HG03280 (cell line): ENCODE data around the gene SCAMP3.

Source experiments
- ATAC-seq: cut with Tn5 transposase; IDR thresholded peaks from one replicate; pipeline ENCODE4 v1.9.1; 2021; ENCODE audit warnings: mild to moderate bottlenecking, moderate library complexity; ENCODE audit not compliant: unreplicated experiment

Gene SCAMP3

DNA sequence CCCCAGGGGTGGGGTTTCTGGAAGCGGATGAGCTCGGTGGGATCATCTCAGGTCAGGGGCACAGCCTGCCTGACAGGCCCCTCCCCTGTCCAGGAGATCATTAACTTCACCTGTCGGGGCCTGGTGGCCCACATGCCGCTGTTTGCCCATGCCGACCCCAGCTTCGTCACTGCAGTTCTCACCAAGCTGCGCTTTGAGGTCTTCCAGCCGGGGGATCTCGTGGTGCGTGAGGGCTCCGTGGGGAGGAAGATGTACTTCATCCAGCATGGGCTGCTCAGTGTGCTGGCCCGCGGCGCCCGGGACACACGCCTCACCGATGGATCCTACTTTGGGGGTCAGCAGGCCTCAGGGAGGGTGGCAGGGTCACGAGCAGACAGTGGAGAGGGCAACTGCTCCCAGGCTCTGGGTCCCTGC, 23.5 kb upstream of the SCAMP3 start:
- no peak for ATAC-seq

DNA sequence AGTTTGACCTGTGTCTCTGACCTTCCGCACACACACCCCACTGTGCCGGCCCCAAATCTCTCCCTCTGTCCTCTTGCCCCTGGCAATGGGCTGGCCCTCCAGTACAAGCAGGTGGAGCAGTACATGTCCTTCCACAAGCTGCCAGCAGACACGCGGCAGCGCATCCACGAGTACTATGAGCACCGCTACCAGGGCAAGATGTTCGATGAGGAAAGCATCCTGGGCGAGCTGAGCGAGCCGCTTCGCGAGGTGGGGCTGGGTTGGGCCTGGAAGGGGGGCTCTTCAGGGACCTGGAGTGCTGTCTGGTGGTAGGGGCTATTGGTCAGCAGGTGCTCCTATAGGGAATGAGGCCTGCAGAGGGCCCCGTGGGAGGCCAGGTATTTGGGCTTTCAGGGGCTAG, 22.9 kb upstream of the SCAMP3 start:
- ATAC-seq: no peak

DNA sequence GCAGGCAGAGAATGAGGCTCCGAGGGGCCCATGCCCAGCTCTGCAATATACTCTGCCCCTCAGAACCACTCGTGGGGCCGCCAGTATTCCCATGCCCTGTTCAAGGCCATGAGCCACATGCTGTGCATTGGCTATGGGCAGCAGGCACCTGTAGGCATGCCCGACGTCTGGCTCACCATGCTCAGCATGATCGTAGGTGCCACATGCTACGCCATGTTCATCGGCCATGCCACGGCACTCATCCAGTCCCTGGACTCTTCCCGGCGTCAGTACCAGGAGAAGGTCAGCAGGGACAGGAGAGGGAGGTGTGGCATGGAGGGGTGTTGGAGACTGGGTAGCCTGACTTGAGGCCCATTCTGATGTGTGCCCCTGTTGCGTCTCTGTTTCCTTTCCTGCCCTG, 22.3 kb upstream of the SCAMP3 start:
- ATAC-seq: no peak

DNA sequence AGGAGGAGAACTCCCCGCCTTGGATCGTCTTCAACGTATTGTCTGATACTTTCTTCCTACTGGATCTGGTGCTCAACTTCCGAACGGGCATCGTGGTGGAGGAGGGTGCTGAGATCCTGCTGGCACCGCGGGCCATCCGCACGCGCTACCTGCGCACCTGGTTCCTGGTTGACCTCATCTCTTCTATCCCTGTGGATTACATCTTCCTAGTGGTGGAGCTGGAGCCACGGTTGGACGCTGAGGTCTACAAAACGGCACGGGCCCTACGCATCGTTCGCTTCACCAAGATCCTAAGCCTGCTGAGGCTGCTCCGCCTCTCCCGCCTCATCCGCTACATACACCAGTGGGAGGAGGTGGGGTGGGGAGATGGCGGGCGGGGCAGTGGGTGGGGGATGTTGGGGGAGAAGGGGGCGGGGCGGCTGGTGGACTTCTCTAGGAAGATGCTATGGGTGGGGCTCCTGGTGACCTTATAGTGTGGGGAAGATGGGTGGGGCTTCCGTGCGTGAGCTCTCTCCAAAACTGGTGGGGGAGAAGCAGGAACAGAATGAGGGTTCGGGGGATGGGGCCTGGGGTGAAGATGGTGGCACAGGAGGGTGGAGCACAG, 20.4 kb upstream of the SCAMP3 start:
- ATAC-seq: no peak

DNA sequence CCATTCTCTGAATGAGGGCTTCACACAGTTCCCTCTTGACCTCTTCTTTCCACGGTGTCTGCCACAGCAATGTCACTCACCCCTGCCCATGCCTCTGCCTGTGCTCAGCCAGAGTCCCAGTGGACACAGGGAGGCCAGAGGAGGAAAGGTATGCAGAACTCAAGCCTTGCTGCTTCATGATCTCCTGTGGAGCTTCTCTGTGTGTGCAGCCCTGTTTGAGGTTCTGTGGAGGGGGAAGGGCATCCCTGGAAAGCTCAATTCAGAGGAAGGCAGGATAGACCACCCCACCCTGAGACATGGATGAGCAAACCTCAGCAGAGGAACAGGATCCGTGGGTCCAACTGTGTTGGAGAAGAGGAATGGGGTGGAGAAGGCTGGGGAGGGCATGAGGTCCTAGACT, 17.1 kb upstream of the SCAMP3 start:
- no peak for ATAC-seq

DNA sequence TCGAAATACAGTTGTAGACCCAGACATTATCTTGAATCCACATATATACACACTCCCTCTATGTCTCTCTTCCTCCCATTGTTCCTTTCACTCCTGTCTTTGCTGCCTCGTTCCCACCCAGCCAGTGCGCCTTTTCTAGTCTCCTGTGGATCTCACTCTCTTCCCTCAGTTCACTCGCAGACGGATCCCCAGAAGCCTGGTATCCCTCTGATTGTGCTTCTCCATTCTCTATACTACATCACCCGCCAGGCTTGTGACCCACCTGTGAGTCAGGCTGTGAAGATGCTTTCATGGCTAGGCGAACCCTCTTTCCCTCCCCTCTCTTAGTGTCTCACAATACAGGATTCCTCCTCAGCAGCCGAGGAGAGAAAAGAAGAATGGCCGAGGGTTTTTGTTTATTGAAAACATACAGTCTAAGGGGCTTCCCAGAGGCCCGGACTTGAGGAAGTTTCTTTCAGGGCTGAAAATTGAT, 16.6 kb upstream of the SCAMP3 start:
- ATAC-seq: no peak

DNA sequence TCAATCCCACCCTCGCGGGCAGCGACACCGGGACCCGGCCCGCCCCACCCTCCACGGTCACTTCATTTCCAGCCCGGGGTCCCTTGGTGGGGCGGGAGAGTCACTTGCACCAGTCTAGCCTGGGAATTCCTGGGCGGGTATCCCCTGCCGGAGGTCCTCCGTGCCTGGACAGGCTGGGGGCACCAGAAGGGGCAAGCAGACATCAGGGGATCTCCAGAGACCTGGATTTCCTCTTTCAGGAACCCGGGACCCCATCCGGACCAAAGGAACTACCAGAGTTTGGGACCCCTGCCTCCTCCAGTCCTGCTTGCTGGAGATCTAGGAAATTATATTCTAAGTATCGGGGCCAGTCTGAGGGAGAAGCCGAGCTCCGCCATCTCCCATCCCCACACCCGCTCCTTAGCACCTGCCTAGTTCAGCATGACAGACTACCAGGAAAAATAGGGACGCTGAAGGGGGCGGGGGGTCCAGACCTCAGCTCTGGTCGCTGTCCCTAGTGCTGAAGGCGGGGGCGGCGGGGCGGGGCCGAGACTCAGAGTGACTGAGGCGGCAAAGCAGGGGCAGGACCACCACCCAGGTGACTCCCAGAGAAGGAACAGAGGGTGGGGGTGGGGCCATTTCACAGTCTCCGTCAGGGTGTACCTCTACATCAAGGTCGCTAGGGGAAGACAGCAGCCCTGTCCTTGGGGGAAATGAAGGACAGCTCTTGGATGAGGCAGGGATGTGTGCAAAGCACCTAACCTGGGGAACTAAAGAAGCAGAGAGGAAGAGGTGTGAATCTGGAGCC, 15.9 kb upstream of the SCAMP3 start:
- no peak for ATAC-seq

DNA sequence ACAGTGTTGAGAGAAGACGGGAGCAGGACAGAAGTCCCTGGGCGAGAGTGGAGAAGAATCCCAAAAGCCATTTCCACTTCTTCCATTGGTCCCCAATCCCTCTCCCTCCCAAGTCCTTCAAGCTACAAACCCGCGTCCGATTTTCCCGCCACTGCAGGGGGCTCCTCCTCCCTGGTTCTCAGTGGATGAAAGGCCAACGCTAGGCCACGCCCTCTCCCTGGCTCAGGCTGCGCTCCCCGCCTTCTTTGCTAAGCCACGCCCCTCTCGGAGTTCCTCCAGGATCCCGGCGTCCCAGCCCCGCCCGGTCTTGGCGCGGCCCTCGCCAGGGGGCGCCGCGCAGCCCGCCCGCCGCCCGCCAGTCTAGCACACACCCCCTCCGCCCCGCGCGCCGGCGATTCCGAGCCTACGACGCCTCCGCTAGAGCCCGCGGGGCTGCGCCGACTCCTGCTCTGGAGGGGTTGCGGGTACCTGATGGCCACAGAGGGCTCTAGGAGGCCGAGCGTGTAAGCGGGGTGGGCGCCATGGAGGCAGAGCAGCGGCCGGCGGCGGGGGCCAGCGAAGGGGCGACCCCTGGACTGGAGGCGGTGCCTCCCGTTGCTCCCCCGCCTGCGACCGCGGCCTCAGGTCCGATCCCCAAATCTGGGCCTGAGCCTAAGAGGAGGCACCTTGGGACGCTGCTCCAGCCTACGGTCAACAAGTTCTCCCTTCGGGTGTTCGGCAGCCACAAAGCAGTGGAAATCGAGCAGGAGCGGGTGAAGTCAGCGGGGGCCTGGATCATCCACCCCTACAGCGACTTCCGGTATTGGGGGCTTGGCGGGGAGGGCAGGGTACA, 15.1 kb upstream of the SCAMP3 start, which contains the start of gene HCN3:
TSS of gene HCN3 (plus strand) at position 394 of the 832 bp plus-strand sequence. CDS start at position 522, 128 bp downstream.
- peak; percentile 60 for ATAC-seq

DNA sequence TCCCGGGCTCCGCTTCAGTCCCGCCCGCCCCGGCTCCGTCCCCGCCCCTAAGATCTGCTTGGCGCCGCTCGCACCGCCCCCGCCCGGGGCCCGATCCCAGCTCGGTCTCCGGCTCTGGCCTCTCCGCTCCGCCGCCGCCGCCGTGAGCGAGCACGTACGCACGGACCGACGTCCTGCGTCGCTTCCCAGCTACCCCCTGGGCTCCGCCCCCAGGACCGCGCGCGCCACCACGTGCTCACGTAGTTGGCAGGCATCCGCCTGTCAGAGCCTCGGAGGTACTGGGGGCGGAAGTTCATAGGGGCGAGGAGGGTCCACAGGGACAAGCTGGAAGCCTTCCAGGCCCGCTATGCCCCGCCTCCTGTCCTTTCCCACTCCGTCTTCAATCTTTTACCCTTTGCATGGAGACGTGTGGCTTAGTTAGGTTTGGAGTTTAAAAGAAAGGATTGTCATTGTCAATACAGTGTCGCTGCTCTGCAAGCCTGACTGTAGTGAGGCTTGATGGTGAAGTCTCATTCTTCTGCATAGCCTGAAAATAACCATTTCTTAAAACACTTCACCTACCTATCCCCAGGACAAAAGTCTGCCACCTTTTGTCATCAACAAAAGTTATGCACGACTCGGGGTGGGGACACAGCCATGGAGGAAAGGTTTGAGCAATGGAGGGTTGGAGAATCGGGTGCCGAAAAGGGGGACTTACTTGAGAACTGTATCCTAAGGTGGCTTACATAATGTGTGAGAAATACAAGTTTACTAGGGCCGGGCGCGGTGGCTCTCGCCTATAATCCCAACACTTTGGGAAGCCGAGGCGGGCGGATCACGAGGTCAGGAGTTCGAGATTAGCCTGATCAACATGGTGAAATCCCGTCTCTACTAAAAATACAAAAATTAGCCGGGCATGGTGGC, 11.4 kb upstream of the SCAMP3 start, which contains the start of gene CLK2:
TSS of gene CLK2 (minus strand) at position 162 of the 903 bp plus-strand sequence. CDS start 2,527 bp downstream, outside the sequence.
- peak; percentile 83 for ATAC-seq

DNA sequence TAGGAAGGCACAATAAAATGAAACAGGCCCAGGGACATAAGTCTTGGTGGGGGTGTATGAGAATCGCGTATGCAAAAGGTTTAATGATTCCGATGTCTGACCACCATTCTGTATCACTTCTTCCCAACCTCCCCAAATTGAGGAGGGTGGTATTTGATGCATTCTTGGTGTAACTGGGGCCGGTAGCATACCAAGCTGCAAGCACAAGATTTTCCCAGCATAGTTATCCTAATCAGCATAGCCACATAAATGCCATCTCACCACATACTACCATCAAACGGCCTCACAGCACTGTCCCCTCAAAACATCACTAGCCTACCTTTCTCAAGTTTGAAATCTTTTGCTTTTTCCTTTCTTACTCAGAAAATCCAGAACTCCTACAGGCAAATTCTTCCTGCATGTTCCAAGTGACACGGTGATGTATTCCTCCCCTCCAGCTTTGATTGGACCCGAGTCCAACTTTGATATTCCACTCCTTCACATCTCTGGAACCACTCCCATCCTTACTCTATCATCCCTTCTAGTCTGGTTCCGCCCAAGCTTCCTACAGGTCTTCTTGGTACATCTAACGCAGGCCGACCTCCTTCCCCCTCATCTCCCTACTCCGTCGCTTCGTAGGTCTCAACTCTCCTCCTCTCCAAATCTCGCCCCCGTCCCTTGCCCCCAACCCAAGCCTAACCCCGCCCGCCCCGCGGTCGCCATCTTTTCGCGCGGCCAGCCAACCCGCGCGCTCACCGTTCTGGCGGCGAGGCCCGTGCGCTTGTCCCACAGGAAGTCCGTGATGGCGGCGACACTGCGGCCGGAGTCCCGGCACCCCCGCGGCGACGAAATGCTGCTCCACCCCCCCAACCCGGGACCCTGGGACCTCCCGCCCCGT, 10.5 kb upstream of the SCAMP3 start:
- ATAC-seq: peak; percentile 32

DNA sequence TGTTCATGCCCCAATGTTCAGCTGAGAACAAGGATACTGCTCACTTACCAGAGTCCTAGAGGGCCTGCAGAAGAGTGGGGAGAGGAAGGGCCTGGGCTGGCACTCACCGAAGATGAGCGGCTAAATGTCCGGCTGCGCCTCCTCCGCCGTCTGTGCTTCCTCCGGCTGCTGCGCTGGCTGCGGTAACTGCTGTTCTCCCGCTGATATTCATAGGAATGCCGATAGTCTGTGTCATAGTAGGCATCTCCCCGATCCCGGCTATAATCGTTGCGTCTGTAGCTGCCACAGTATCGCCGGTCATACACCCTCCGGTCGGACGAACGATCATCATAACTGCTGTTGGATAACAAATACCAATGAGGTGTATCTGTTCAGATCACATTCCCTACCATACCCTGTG, 7.2 kb upstream of the SCAMP3 start:
- ATAC-seq: no peak

DNA sequence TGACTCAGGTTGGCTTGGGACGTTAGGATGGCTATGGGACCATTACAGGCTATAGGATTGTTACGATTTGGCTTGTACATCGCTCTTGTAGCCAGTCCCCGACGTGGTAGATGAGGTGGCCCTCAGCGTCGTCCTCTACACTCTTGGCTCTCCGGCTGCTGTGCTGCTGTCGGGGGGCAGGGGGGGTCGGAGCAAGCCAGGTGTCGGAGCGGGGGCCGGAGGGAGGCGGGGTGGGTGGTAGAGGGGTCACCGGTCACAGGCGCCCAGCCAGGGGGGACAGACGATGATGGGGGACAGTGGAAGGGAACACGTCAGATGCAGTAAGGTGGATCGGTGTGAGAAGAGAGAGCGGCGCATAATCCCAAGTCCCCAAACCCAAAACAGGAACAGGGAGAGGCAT, 6.5 kb upstream of the SCAMP3 start:
- no peak for ATAC-seq

DNA sequence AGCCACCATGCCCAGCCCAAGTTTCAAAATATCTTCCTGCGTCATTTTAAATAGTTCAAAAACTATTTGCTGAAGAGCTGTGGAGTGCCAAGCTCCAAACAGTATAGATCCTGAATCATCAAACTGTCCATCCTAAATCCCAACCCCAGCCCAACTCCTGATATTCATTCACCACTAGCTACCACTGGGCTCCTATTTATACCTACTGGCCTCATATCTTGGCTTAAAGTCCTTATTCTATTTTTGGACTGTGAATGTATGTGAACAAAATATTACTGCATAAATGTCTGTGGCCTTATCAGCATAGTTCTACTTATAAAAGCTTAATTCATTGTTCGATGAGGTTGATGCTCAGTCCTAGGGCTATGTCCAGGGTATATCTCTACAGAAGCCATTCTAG, 5.2 kb upstream of the SCAMP3 start:
- ATAC-seq: no peak

DNA sequence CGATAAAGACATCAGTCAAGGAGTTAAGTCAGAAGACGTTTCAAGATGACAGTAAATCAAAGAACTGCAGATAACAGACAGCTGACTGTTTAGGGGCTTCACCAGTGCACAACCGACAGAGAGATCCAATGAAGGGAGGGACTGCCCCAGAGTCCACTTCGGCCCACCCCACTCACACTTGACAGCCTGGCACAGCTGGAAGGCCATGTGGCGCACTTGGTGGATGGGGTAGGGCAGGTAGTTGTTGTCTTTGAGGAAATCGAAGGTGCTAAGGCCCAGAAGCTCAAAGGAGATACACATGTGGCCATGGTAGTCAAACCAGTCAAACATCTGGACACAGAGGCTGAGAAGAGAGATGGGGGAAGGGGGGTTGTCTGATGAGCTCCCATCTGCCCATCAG, 4.4 kb upstream of the SCAMP3 start:
- ATAC-seq: no peak

DNA sequence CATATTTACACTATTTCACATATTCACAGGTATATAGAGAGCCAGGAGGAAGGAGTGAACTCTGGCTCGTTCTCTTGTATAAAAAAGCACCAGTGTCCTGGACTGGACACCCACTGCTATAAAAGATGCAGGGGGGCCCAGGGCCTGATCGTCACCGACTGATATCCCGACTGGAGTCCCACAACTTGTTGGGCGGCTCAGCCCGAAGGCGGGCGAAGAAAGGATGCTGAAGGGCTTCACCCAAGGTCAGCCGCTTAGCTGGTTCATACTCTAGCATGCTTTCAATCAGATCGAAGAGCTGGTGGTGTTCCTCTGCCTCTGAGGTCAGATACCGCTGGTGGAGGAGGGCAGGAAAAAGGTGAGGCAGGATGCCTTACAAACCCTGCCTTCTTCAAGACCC, 907 bp upstream of the SCAMP3 start:
- no peak for ATAC-seq

DNA sequence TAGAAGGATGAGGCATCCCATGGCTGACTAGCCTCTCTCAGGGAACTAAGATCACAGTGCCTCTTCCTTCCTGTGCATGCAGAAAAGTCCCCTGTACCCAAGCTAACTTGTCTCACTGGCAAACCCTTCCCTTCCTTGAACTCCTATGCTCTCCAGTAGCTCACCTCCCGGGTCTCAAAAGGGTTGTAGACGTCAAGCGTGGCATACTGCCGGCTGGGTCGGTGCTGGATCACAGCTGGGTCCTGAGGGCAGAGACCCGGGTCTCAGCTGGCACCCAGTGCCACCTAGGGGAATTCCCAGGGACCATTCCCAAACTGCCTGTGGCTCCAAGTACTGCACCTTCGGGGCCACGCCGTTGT, 688 bp downstream of the SCAMP3 start:
- no peak for ATAC-seq

DNA sequence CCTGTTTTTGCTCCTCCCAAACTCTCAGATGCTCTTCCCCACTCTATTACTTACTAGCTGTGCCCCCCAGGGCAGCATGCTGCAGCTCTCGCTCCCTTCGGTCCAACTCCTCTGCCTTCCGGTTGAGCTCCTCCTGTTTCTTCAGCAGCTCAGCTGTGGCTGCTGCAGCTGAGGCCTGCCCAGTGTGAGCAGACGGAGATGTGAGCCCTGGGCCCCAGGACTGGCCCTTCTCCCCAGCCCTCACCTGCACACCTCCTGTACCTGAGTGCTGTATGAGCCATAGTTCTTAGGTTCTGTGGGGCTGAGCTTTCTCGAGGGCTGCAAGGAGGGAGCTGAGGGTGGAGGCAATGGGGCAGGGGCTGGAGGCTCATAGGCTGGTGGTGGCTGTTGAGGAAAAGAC, 1.9 kb downstream of the SCAMP3 start:
- no peak for ATAC-seq

DNA sequence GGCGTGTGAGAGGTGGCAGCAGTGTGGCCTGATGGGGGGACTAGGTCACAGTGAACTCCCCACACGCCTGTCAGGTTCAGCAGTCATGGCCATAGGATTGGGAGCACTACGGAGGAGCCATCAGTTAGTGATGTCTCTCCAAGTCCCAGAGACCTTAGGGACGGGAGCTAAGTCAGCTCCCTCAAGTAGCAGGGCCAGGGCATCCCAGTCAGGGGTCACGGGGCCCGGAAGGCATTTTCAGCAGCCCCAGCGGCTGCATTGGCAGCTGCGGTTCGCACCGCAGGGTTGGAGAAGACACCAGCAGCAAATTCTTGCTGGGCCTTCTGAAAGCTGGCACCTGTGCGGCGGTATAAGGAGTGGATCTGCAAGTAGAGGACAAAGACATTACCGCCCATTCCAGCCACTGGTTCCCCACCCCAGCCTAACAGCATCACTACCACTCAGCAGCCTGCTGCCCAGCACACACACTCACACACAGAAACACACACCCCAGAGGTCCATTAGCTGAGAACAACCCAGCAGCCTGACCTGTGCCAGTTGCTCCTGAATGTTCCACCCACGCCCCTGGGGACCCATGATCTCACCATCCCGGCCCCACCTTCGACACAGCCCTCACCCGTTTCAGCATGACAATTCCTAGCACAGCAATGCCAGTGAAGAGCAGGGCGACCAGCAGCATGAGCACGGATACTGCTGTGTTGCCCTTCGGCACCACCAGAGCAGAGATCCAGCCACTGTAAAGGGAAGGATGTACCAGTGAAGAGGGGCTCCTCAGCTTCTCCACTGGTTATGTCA, 5.9 kb downstream of the SCAMP3 start:
- ATAC-seq: no peak
